SK-N-SH (cell line): Measurements from ENCODE around the gene TOMM40L. TPM values are rescaled to one million over a fixed set of nuclear protein-coding genes. Genes with fewer than 3 reads are reported as not detected.

Experiments
- CTCF ChIA-PET: fragments of 300-600, 350-600 bp; formaldehyde crosslinking; extraction: SDS; loops from one replicate; lab custom pipeline; 2021; lab: Yijun Ruan, JAX
- POLR2A ChIA-PET: fragments of 350-600 bp; sonication (Branson Sonifier 250); formaldehyde crosslinking; extraction: SDS; loops from one replicate; lab custom pipeline; 2020; ENCODE audit warnings: antibody characterized with exemption, inconsistent platforms; lab: Yijun Ruan, JAX
- DNase-seq: peaks from one replicate; pipeline ENCODE4 v3.0.0; 2012
- H2AFZ ChIP-seq: fragments of 200-600 bp; sonication (generic); 2 replicates; pipeline ENCODE4 v1.8.1; 2016; ENCODE audit warnings: antibody characterized with exemption, mild to moderate bottlenecking, low read depth
- H3F3A ChIP-seq: fragments of 200-600 bp; sonication (generic); replicated peaks from 2 replicates; pipeline ENCODE3; 2016; ENCODE audit warnings: antibody characterized with exemption, mild to moderate bottlenecking; ENCODE audit not compliant: insufficient read depth
- H3K27ac ChIP-seq, 2 experiments: fragments of 200-500 bp in 1 of 2; fragments of 200-600 bp in 1 of 2; sonication (Bioruptor generic) in 1 of 2; sonication (generic), shearing (Covaris generic) in 1 of 2; 2 replicates each; pipeline versions ENCODE4 v1.5.1 to v1.6.1; 2014 to 2016; ENCODE audit warnings: low read depth in 2 of 2, inconsistent platforms in 1 of 2, low read length in 1 of 2, mild to moderate bottlenecking in 1 of 2, mixed read lengths in 1 of 2
- H3K27me3 ChIP-seq: fragments of 200-600 bp; sonication (generic), shearing (Covaris generic); 2 replicates; pipeline ENCODE4 v1.6.1; 2016; ENCODE audit warnings: mixed run types; ENCODE audit not compliant: insufficient read depth
- H3K36me3 ChIP-seq, 2 experiments: fragments of 200-500 bp in 1 of 2; fragments of 200-600 bp in 1 of 2; sonication (Bioruptor generic) in 1 of 2; sonication (generic) in 1 of 2; replicated peaks in 1 of 2; 2 replicates each; pipeline versions ENCODE3 to v1.5.1; 2014 to 2016; ENCODE audit warnings: low read length in 1 of 2, mild to moderate bottlenecking in 1 of 2; ENCODE audit not compliant: insufficient read depth in 2 of 2, control insufficient read depth in 1 of 2
- H3K4me1 ChIP-seq, 2 experiments: fragments of 200-500 bp in 1 of 2; fragments of 200-600 bp in 1 of 2; sonication (Bioruptor generic) in 1 of 2; sonication (generic), shearing (Covaris generic) in 1 of 2; 2 replicates each; pipeline versions ENCODE4 v1.5.1 to v1.6.1; 2014 to 2016; ENCODE audit warnings: low read depth in 1 of 2, low read length in 1 of 2, mixed run types in 1 of 2; ENCODE audit not compliant: insufficient read depth in 2 of 2, control insufficient read depth in 1 of 2
- H3K4me2 ChIP-seq: fragments of 200-600 bp; sonication (generic), shearing (Covaris generic); 2 replicates; pipeline ENCODE4 v1.6.1; 2017; ENCODE audit warnings: mixed run types
- H3K4me3 ChIP-seq, 2 experiments: fragments of 200-500 bp in 1 of 2; fragments of 200-600 bp in 1 of 2; sonication (Bioruptor generic) in 1 of 2; sonication (generic), shearing (Covaris generic) in 1 of 2; 2 replicates each; pipeline versions ENCODE4 v1.5.1 to v1.8.1; 2014 to 2016; ENCODE audit warnings: low read depth in 2 of 2, inconsistent platforms in 1 of 2, low read length in 1 of 2, mild to moderate bottlenecking in 1 of 2, mixed read lengths in 1 of 2, moderate library complexity in 1 of 2
- H3K79me2 ChIP-seq: fragments of 200-600 bp; sonication (generic); 2 replicates; pipeline ENCODE4 v1.8.1; 2017; ENCODE audit warnings: mild to moderate bottlenecking; ENCODE audit not compliant: insufficient read depth
- H3K9ac ChIP-seq: fragments of 200-600 bp; sonication (generic); 2 replicates; pipeline ENCODE4 v1.6.1; 2017; ENCODE audit warnings: mixed run types
- H3K9me2 ChIP-seq: fragments of 200-600 bp; sonication (generic); 2 replicates; pipeline ENCODE4 v1.6.1; 2017; ENCODE audit warnings: mixed run types
- H3K9me3 ChIP-seq: fragments of 200-600 bp; sonication (generic); 2 replicates; pipeline ENCODE4 v1.6.1; 2017; ENCODE audit warnings: mixed run types, mild to moderate bottlenecking, moderate library complexity
- H4K20me1 ChIP-seq: fragments of 200-600 bp; sonication (generic); 2 replicates; pipeline ENCODE4 v1.6.1; 2017; ENCODE audit warnings: mild to moderate bottlenecking, mixed run types; ENCODE audit not compliant: insufficient read depth
- CHD2 ChIP-seq: fragments of 150-350 bp; IDR thresholded peaks from 2 replicates; pipeline ENCODE4 v1.6.1; 2018; ENCODE audit warnings: low read length; ENCODE audit not compliant: partially characterized antibody
- FOSL2 ChIP-seq: IDR thresholded peaks from 2 replicates; pipeline ENCODE4 v1.4.0; 2012; ENCODE audit warnings: low read depth, mild to moderate bottlenecking, moderate library complexity, borderline replicate concordance
- FOXM1 ChIP-seq: IDR thresholded peaks from 2 replicates; pipeline ENCODE4 v1.4.0; 2012; ENCODE audit warnings: low read depth, mild to moderate bottlenecking
- GABPA ChIP-seq: IDR thresholded peaks from 2 replicates; pipeline ENCODE4 v1.4.0; 2012; ENCODE audit warnings: low read depth, mild to moderate bottlenecking
- IRF3 ChIP-seq: fragments of 150-350 bp; IDR thresholded peaks from 2 replicates; pipeline ENCODE4 v1.6.1; 2016; ENCODE audit warnings: mild to moderate bottlenecking, low read depth, low read length
- MAX ChIP-seq: IDR thresholded peaks from 2 replicates; pipeline ENCODE4 v1.4.0; 2012; ENCODE audit warnings: low read depth
- NFIC ChIP-seq: IDR thresholded peaks from 2 replicates; pipeline ENCODE4 v1.4.0; 2012; ENCODE audit warnings: borderline replicate concordance
- RCOR1 ChIP-seq: fragments of 150-350 bp; IDR thresholded peaks from 2 replicates; pipeline ENCODE4 v1.6.1; 2017; ENCODE audit warnings: antibody characterized with exemption, low read length
- RXRA ChIP-seq: IDR thresholded peaks from 2 replicates; pipeline ENCODE4 v1.4.0; 2012; ENCODE audit warnings: low read depth, mild to moderate bottlenecking, borderline replicate concordance
- SMC3 ChIP-seq: IDR thresholded peaks from 2 replicates; pipeline ENCODE4 v1.6.1; 2012; ENCODE audit warnings: low read depth, low read length, improper control_type of control experiment
- TCF12 ChIP-seq: IDR thresholded peaks from 2 replicates; pipeline ENCODE4 v1.4.0; 2012
- USF2 ChIP-seq: fragments of 150-350 bp; IDR thresholded peaks from 2 replicates; pipeline ENCODE4 v1.6.1; 2017; ENCODE audit warnings: antibody characterized with exemption, low read length, low read depth, borderline replicate concordance
- WGBS: methylation state at CpG from one replicate; pipeline ENCODE4 v1.1.6; 2017; ENCODE audit warnings: low lambda C conversion rate; 5-methylcytosine and 5-hydroxymethylcytosine counted together
- polyA plus RNA-seq, 3 experiments: library from polyadenylated mRNA; depleted of rRNA; stranded (reverse); fragments of >200 nt; gene quantifications; 2 replicates each; pipeline ENCODE4 v1.2.3, GENCODE V29; 2012

Gene TOMM40L
- polyA plus RNA-seq, 1 of the 3 experiments (the other 2 are of a cell fraction) = 9.7 TPM

- TF ChIP-seq IRF3 = no peak
- no peak for TF ChIP-seq GABPA
Observed at GRCh38 chr1:161192476-161193465, 33.1 kb upstream of the TOMM40L start (continued).

- 91% methylated on average over 9 of the region's 21 CpGs for WGBS
- H3K9me2 ChIP-seq = no peaks in the 10 kb centered on the region
- ChIA-PET CTCF (interaction anchor here (0.6 to 7.0 kb wide), 16 partner anchors 10 to 189 kb away, joined by 3 to 65 read pairs (median 6); partner anchors contain the start of genes APOA2, B4GALT3, NDUFS2 and PPOX), POLR2A (no interaction called here)
- H3F3A ChIP-seq = peaks cover 2% of the 10 kb centered on the region
- no peaks in the 10 kb centered on the region for H3K79me2 ChIP-seq
- no peak for DNase-seq
- peaks cover 20 to 44% of the 10 kb centered on the region in 2 experiments; a peak in 3 of 4 replicates for H3K4me1 ChIP-seq
- no peak overlapping the region for H3K9ac ChIP-seq
- no peaks in the 10 kb centered on the region for H3K9me3 ChIP-seq
- H3K27ac ChIP-seq = no peak overlapping the region
- no peaks in the 10 kb centered on the region for H4K20me1 ChIP-seq
- H2AFZ ChIP-seq = no peak overlapping the region
- H3K27me3 ChIP-seq = no peaks in the 10 kb centered on the region
- peaks cover 0 to 19% of the 10 kb centered on the region in 2 experiments for H3K36me3 ChIP-seq
- TF ChIP-seq CHD2 = no peak
- TF ChIP-seq FOXM1 = no peak
- TF ChIP-seq FOSL2 = no peak
- no peak for TF ChIP-seq SMC3
- TF ChIP-seq IRF3 = no peak
- TF ChIP-seq MAX = no peak
- TF ChIP-seq RCOR1 = no peak
- TF ChIP-seq NFIC = no peak
- TF ChIP-seq RXRA = no peak
- no peak for TF ChIP-seq USF2
- no peak for TF ChIP-seq TCF12
- H3K4me3 ChIP-seq = no peak overlapping the region
- H3K4me2 ChIP-seq = no peak overlapping the region
Observed at GRCh38 chr1:161193561-161194235, 32.2 kb upstream of the TOMM40L start.
